Measurements from ENCODE around the gene FUT7. TPM values are rescaled to one million over a fixed set of nuclear protein-coding genes. Genes with fewer than 3 reads are reported as not detected.
A peak's percentile ranks its signal among the peaks of the same experiment; 100 is the strongest.

Gene FUT7
- total RNA-seq = 1 to 10 TPM in 1 of 2 donors, under 1 TPM in 1; 0.17 to 2.9 TPM
- under 1 TPM in 3 of 6 donors, not detected in 3; 0.08 to 0.11 (median 0.09) TPM for polyA plus RNA-seq (ENCODE audit: insufficient read length in 6 of 6)
- long read RNA-seq, donor 1, partial matches to known transcripts = 0 of 1 reads
- long read RNA-seq, donor 1, other reads (novel, unspliced or antisense) = 0 of 1 reads
- long read RNA-seq, donor 2 = 0 reads
- long read RNA-seq, donor 3 = 0 reads
- long read RNA-seq, donor 4 = 0 reads
- long read RNA-seq, donor 5 = 0 reads
- long read RNA-seq, donor 6 = 0 reads
- long read RNA-seq, donor 7 = 0 reads
- long read RNA-seq, donor 8 = 0 reads
- long read RNA-seq, donor 9 = 0 reads
- long read RNA-seq, donor 10 = 0 reads
- long read RNA-seq, donor 11 = 0 reads
- long read RNA-seq, donor 12 = 0 reads

GRCh38 chr9:137031904-137032640 is at the start of gene FUT7:
FUT7 (minus strand) TSS chr9:137032088; CDS start chr9:137031991, 97 bp downstream.
- H3K27ac ChIP-seq = peak within 1 kb of the TSS in 1 of 2 donors; percentile 84
- ATAC-seq (no peak), DNase-seq (peak in 2 of 4 donors; percentile 62 to 91)
- H3K4me1 ChIP-seq = peaks cover 19 to 80% of the 10 kb centered on the region in 2 donors
- intact Hi-C loops (cut with DNase I) = no loop called here
- H3K9me3 ChIP-seq = no peaks in the 10 kb centered on the region
- H3K36me3 ChIP-seq = no peaks in the 10 kb centered on the region
- H3K4me3 ChIP-seq = peak within 1 kb of the TSS in 1 of 2 donors; percentile 52
- no peak for TF ChIP-seq CTCF (IDR thresholded peaks at IDR 0.05)
- no peaks in the 10 kb centered on the region for H3K27me3 ChIP-seq

GRCh38 chr9:137080260-137081122 is 48.6 kb upstream of the FUT7 start:
- no peak overlapping the region for H3K4me3 ChIP-seq
- intact Hi-C loops (cut with DNase I) = no loop called here
- DNase-seq = no peak
- TF ChIP-seq CTCF (IDR thresholded peaks at IDR 0.05) = no peak
- no peak for ATAC-seq
- no peaks in the 10 kb centered on the region for H3K9me3 ChIP-seq
- peaks cover 0 to 54% of the 10 kb centered on the region in 2 donors for H3K36me3 ChIP-seq
- H3K27ac ChIP-seq = no peak overlapping the region
- H3K4me1 ChIP-seq = peaks cover 13 to 52% of the 10 kb centered on the region in 2 donors
- H3K27me3 ChIP-seq = peaks cover 0 to 17% of the 10 kb centered on the region in 2 donors

GRCh38 chr9:137079401-137079787 is 47.5 kb upstream of the FUT7 start:
- peaks cover 0 to 54% of the 10 kb centered on the region in 2 donors for H3K36me3 ChIP-seq
- DNase-seq (no peak), ATAC-seq (no peak)
- peaks cover 0 to 17% of the 10 kb centered on the region in 2 donors for H3K27me3 ChIP-seq
- H3K27ac ChIP-seq = no peak overlapping the region
- peaks cover 11 to 44% of the 10 kb centered on the region in 2 donors for H3K4me1 ChIP-seq
- TF ChIP-seq CTCF (IDR thresholded peaks at IDR 0.05) = no peak
- H3K4me3 ChIP-seq = no peak overlapping the region
- intact Hi-C loops (cut with DNase I) = no loop called here
- H3K9me3 ChIP-seq = no peaks in the 10 kb centered on the region

- peaks cover 11 to 42% of the 10 kb centered on the region in 2 donors for H3K4me1 ChIP-seq
- peak in 1 of 4 donors; percentile 61 for DNase-seq
- no peak overlapping the region for H3K27ac ChIP-seq
- no peak for TF ChIP-seq CTCF (IDR thresholded peaks at IDR 0.05)
- H3K4me3 ChIP-seq = peak overlapping the region; percentile 66 to 78
- H3K36me3 ChIP-seq = peaks cover 0 to 54% of the 10 kb centered on the region in 2 donors
- intact Hi-C loops (cut with DNase I) = no loop called here
- no peaks in the 10 kb centered on the region for H3K9me3 ChIP-seq
- peaks cover 0 to 17% of the 10 kb centered on the region in 2 donors for H3K27me3 ChIP-seq
- ATAC-seq = no peak
These were observed 47.0 kb upstream of the FUT7 start for GRCh38 chr9:137078701-137079400.

All from left lung (tissue), 14 donors.